ENCODE data around the gene MTCH1.
"Not testable (repeated sequence)": the region's sequence is repeated elsewhere in the genome, so short reads cannot be mapped to it uniquely, and the experiment has no call there.

DNA sequence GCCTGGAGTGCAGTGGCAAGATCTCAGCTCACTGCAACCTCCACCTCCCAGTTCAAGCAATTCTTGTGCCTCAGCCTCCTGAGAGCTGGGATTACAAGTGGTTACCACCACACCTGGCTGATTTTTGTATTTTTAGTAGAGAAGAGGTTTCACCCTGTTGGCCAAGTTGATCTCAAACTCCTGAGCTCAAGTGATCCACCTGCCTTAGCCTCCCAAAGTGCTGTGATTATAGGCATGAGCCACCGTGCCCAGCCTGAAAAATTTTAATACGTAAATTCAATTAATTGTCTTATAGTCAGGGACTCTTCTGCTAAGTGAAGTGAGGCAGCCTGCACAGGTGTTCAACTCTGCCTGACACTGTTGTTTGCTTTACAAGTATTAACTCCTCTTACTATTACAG lies 4.4 kb upstream of the MTCH1 start:
- TF ChIP-seq, protein P1, sequence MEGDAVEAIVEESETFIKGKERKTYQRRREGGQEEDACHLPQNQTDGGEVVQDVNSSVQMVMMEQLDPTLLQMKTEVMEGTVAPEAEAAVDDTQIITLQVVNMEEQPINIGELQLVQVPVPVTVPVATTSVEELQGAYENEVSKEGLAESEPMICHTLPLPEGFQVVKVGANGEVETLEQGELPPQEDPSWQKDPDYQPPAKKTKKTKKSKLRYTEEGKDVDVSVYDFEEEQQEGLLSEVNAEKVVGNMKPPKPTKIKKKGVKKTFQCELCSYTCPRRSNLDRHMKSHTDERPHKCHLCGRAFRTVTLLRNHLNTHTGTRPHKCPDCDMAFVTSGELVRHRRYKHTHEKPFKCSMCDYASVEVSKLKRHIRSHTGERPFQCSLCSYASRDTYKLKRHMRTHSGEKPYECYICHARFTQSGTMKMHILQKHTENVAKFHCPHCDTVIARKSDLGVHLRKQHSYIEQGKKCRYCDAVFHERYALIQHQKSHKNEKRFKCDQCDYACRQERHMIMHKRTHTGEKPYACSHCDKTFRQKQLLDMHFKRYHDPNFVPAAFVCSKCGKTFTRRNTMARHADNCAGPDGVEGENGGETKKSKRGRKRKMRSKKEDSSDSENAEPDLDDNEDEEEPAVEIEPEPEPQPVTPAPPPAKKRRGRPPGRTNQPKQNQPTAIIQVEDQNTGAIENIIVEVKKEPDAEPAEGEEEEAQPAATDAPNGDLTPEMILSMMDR (IDR thresholded peaks at IDR 0.05) = not testable (repeated sequence)
- TF ChIP-seq POLR2AphosphoS5 (IDR thresholded peaks at IDR 0.05) = not testable (repeated sequence)
